HG03575 (cell line): ENCODE measurements around the gene RFX7.

Source experiments
- ATAC-seq: cut with Tn5 transposase; IDR thresholded peaks from one replicate; pipeline ENCODE4 v1.9.1; 2021; ENCODE audit not compliant: unreplicated experiment, insufficient number of reproducible peaks, low FRiP score; ENCODE audit errors: extremely low read depth

RFX7 gene

DNA sequence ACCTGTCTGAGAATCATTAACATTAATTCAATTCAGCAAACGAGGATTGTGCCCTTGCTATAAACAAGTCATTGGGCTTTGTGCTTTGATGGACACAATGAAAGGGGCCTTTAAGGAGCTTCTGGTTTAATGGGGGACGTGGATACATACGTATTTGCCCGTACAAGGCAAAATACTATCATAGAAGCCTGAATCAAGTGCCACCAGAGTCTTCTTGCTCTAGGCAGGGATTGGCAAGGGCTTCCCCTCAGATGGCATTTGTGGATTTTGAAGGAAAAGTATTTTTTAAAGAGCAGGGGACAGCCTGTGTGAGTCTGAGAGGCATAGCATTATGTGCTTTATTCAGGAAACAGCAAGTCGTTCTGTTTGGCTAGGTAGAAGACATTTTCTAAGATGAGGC lies 166.6 kb downstream of the RFX7 start:
- no peak for ATAC-seq

GRCh38 chr15:56076640-56077039 lies 167.0 kb downstream of the RFX7 start:
- ATAC-seq, result no peak

- no peak for ATAC-seq
These were observed 169.0 kb downstream of the RFX7 start for GRCh38 chr15:56074481-56075265.

GRCh38 chr15:56064152-56064551 lies 179.5 kb downstream of the RFX7 start:
- ATAC-seq, result no peak

GRCh38 chr15:56059716-56060115 lies 184.0 kb downstream of the RFX7 start:
- no peak for ATAC-seq

DNA sequence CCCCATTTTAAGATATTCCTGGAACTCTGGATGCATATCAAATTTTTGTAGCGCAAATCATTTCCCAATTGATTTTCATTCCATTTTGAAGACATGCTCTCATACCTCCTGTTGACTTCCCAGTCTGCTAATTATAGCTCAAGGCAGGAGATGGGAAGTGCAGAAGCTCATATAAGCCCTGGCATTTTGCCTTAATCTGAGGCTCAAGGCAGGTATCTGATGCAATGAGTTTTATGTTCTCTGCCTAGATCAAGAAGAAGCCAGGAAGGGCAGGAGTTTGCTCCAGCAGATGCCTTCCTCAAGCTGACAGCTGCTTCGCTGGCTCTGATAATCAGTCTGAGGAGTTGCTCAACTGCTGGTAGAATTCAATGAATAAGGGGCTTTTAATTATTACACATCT lies 184.7 kb downstream of the RFX7 start:
- ATAC-seq, result no peak

DNA sequence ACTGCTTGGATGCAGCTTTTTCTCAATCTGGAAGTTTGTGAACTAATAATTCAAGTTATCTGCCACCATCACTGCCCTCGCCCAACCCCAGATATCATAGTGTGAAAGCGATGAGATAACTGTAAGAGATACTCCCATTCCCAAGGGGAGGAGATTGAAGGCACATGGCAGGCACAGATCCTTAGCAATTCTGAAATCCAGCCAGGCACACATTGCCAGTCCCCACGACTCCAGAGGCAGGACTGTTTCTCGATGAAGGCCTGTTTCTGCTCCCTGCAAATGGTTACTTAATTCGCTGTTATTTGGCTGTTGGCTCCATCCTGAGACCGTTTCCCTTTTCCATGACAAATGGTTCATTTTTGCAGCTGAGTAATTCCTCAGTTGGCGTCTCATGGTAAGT lies 187.1 kb downstream of the RFX7 start:
- no peak for ATAC-seq

DNA sequence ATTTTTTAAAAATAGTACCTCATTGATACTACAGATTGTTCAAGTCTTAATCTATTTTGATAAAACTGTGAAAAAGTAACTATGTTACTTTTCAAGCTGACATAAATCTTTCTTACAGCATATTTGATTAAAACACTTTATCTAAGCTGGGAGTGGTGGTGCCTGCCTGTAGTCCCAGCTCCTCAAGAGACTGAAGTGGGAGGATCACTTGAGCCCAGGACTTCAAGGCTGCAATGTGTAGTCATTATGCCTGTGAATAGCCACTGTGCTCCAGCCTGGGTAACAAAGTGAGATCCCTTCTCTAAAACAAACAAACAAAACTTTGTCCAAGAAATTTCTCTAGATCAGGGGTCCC lies 190.7 kb downstream of the RFX7 start:
- no peak for ATAC-seq

GRCh38 chr15:56052395-56053045 lies 191.2 kb downstream of the RFX7 start:
- no peak for ATAC-seq

- ATAC-seq, result no peak
These were observed 192.0 kb downstream of the RFX7 start for GRCh38 chr15:56051676-56052075.

DNA sequence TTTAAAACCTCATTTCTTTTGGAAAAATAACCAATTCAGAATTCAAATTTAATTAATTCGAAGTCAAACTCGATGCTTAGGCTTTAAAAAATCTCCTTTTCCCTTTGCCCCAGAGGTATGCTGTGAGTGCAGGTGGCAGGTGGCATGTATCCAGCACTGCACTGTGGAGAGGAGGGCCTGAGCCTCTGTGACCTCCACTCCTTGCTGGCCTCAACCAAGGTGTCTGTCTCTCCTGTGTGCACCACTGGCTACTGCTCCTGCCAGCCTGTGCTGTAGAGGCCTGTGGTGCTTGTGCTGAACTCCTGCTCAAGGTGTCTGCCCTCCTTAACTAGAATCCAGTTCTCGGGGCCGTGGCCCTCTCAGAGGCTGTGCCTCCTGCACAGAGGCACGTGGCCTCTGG lies 194.1 kb downstream of the RFX7 start:
- no peak for ATAC-seq

- no peak for ATAC-seq
These were observed 196.3 kb downstream of the RFX7 start for GRCh38 chr15:56047354-56047753.

- ATAC-seq, result no peak
These were observed 198.5 kb downstream of the RFX7 start for GRCh38 chr15:56045068-56045748.

- no peak for ATAC-seq
These were observed 200.4 kb downstream of the RFX7 start for GRCh38 chr15:56042982-56043980.

DNA sequence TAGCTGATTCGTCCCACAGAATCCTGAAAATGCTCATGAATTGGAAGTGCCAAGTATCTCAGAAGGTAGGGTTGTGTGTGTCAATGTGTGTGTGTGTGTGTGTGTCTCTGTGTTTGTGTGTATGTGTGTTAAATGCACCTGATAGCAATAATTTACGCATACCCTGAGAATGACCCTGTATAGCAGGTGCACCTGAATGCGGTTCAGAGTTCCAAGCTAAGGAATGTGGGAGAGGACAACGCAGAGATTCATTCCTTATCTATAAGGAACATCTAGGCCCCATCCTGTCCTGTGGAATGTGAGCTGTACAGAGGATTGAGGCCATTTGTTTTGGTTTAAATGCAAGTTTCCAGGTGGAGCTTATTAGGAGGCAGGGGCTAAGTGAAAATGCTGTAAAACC lies 201.2 kb downstream of the RFX7 start:
- ATAC-seq, result no peak

DNA sequence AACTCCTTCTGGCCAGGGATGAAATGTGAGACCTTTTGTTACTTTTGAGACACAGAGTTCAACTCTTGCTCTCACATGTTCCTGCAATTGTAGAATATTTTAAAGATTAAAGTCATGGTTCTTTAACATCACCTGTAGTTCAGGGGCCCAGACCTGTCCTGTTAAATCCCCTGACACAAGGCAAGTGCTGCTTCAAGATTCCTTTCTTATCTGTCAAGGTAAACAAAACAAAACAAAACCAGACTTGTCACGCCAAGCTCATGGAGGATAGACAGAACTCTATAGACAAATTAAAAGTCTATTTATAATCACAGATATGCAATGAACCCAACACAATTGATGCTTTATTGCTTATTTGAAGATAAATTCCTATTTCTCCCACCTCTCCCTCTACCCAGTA lies 201.6 kb downstream of the RFX7 start:
- ATAC-seq, result no peak

DNA sequence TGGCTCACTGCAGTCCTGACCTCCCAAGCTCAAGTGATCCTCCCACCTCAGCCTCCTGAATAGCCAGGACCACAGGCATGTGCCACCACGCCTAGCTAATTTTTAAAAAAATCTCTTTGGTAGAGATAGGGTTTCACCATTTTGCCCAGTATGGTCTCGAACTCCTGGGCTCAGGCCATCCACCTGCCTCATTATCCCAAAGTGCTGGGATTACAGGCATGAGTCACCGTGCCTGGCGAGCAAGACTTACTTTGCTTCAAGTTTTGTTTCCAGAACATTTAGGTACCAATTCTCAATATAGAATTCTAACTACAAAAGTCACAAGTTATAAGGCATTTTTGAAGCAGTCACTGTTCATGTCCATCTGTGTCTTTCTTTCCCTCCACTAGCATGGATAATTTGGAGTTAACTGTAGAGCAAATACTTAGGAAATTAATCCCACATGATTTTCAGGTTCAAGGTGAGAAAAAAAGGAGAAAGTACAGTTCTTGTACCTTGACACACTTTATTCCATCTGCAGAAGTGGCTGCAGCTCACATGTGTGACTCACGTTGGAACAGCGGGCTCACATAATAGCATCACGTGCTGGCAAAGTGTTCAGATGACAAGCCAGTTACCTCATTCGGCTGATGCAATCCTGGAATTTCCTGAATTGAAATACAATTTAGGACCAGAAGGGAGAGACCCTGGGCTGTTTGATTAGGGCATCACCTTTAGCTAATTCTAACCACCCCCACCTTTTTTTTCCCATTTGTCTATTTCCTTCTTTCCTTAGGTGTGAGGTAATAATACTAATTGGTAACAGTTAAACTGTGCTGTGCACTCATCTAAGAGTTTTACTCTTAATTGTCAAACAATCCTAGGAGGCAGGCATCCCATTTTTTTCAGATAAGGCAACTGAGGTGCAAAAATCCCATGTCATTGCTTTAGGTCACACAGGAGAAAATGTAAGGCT lies 203.3 kb downstream of the RFX7 start:
- no peak for ATAC-seq

GRCh38 chr15:56038707-56039106 lies 205.0 kb downstream of the RFX7 start:
- no peak for ATAC-seq
